Sigmoid colon (tissue), 3 donors: ENCODE measurements around the gene CARD8.

ENCODE experiments used
- CTCF ChIP-seq, 4 experiments: fragments of 450-650 bp in 3 of 4; fragments of 200-600 bp in 1 of 4; IDR thresholded peaks; one replicate each; pipeline ENCODE4 v1.5.1; 2016 to 2019; ENCODE audit warnings: antibody characterized with exemption in 4 of 4, mild to moderate bottlenecking in 3 of 4, moderate library complexity in 2 of 4
- POLR2A ChIP-seq, 2 donors: fragments of 450-650 bp; IDR thresholded peaks; one replicate each; pipeline ENCODE4 v1.6.1; 2016; ENCODE audit warnings: antibody characterized with exemption in 2 of 2, mild to moderate bottlenecking in 2 of 2, moderate library complexity in 2 of 2

GRCh38 chr19:48274938-48275337, 19.2 kb upstream of the CARD8 start:
- TF ChIP-seq CTCF (IDR thresholded peaks at IDR 0.05), result no peak
- TF ChIP-seq POLR2A (IDR thresholded peaks at IDR 0.05), result no peak
